Measurements from ENCODE around the gene ITGA4.

ITGA4 gene

DNA sequence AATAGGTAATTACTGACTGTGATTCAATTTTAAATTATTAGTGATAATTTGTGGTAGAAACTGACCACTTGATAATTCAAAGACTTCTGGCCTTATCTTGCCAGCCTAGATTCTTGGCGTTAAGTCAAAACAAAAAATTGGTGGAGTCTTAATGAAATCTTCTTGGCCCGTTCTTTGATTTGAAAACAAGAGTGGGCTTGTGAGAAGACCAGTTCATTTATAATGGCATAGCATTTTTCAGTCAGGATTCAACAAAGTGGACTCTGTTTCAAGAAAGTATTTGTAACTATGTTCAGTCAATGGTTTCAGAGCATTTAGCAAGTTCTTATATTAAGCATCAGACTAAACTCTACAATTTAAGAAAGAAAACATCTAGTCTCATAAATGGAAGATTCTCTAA is 26.0 kb downstream of the ITGA4 start:
- TF ChIP-seq ZFP30 (CRISPR knock-in tag; IDR thresholded peaks at IDR 0.05): no peak
- TF ChIP-seq, protein P1, sequence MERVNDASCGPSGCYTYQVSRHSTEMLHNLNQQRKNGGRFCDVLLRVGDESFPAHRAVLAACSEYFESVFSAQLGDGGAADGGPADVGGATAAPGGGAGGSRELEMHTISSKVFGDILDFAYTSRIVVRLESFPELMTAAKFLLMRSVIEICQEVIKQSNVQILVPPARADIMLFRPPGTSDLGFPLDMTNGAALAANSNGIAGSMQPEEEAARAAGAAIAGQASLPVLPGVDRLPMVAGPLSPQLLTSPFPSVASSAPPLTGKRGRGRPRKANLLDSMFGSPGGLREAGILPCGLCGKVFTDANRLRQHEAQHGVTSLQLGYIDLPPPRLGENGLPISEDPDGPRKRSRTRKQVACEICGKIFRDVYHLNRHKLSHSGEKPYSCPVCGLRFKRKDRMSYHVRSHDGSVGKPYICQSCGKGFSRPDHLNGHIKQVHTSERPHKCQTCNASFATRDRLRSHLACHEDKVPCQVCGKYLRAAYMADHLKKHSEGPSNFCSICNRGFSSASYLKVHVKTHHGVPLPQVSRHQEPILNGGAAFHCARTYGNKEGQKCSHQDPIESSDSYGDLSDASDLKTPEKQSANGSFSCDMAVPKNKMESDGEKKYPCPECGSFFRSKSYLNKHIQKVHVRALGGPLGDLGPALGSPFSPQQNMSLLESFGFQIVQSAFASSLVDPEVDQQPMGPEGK (CRISPR knock-in tag; IDR thresholded peaks at IDR 0.05; ENCODE audit: borderline replicate concordance): no peak
- TF ChIP-seq TOX (CRISPR knock-in tag; IDR thresholded peaks at IDR 0.05; ENCODE audit: borderline replicate concordance): no peak
- TF ChIP-seq ARNTL (CRISPR knock-in tag; IDR thresholded peaks at IDR 0.05; ENCODE audit: borderline replicate concordance, low read depth): no peak
- TF ChIP-seq ZNF8 (CRISPR knock-in tag; IDR thresholded peaks at IDR 0.05): no peak
- TF ChIP-seq PPARA (CRISPR knock-in tag; IDR thresholded peaks at IDR 0.05; ENCODE audit: borderline replicate concordance): no peak
- TF ChIP-seq, protein P2, sequence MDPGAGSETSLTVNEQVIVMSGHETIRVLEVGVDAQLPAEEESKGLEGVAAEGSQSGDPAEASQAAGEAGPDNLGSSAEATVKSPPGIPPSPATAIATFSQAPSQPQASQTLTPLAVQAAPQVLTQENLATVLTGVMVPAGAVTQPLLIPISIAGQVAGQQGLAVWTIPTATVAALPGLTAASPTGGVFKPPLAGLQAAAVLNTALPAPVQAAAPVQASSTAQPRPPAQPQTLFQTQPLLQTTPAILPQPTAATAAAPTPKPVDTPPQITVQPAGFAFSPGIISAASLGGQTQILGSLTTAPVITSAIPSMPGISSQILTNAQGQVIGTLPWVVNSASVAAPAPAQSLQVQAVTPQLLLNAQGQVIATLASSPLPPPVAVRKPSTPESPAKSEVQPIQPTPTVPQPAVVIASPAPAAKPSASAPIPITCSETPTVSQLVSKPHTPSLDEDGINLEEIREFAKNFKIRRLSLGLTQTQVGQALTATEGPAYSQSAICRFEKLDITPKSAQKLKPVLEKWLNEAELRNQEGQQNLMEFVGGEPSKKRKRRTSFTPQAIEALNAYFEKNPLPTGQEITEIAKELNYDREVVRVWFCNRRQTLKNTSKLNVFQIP (CRISPR knock-in tag; IDR thresholded peaks at IDR 0.05; ENCODE audit: borderline replicate concordance, low read depth): no peak
- no peak for TF ChIP-seq ESRRG (CRISPR knock-in tag; IDR thresholded peaks at IDR 0.05)
- TF ChIP-seq SNAI2 (CRISPR knock-in tag; IDR thresholded peaks at IDR 0.05): no peak
- TF ChIP-seq ISL1 (CRISPR knock-in tag; IDR thresholded peaks at IDR 0.05): no peak
- ATAC-seq: no peak

DNA sequence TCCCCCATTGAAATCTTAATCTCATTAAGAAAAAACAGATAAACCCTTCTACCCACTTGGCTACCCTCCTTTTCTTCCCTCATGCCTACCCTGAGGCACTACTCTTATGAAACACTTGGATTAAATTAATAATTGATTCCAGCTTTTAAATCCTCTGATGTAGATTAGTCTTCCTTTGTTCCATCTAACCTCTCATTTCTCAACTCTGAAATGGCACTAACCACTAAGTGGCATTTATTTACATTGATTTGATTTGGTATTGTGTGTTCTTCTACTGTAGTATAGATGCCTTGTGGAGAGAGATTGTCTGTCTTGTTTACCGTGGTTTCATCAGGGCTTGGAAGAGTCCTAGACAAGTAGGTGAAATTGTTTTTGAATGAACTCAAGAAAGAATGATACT is 26.7 kb downstream of the ITGA4 start:
- no peak for TF ChIP-seq ZNF8 (CRISPR knock-in tag; IDR thresholded peaks at IDR 0.05)
- TF ChIP-seq ISL1 (CRISPR knock-in tag; IDR thresholded peaks at IDR 0.05): peak; percentile 40
- ATAC-seq: no peak

DNA sequence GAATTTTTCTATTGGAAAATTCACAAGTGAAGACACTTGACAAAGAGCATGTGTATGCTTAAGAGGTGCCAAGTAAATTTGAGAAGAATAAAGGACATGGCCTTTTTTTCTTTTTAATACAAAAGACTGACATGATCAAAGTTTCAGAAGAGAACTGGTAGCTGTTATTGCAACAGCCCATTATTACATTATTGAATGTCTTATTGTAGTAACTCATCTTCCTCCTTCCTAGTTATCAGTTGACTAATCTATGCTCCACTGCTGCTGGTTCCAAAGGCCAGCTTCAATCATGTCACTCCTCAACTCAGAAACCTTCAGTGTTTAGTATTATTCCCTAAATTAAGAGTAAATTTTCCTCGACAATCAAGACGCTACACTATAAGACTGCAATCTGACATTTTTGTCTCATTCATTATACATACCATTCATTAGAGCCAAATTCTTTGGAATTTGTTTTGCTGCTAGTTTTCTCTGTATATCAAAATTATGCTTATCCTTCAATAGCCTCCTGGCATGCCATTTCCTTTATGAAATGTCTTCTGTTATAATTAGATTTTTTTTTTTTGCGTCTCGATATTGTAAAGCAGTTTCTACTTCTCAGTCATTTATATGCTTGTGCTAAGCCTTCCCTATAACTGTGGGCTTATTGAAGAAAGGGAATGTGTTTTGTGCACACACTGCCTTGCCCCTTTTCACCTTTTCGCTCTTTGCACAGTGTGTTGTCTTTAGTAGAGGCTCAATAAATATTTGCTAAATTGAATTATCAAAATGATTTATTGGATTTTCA is 27.9 kb downstream of the ITGA4 start:
- TF ChIP-seq ZNF8 (CRISPR knock-in tag; IDR thresholded peaks at IDR 0.05) (no peak), ARNTL (CRISPR knock-in tag; IDR thresholded peaks at IDR 0.05; ENCODE audit: borderline replicate concordance, low read depth) (no peak), ZNF565 (CRISPR knock-in tag; conservative IDR thresholded peaks at IDR 0.05; ENCODE audit: low read depth) (no peak), OSR1 (CRISPR knock-in tag; IDR thresholded peaks at IDR 0.05) (no peak), GLIS3 (CRISPR knock-in tag; IDR thresholded peaks at IDR 0.05) (no peak), TOX (CRISPR knock-in tag; IDR thresholded peaks at IDR 0.05; ENCODE audit: borderline replicate concordance) (no peak), ZFP3 (CRISPR knock-in tag; IDR thresholded peaks at IDR 0.05) (no peak), TCF4 (CRISPR knock-in tag; IDR thresholded peaks at IDR 0.05; ENCODE audit: borderline replicate concordance) (no peak), PPARA (CRISPR knock-in tag; IDR thresholded peaks at IDR 0.05; ENCODE audit: borderline replicate concordance) (no peak), SNAI2 (CRISPR knock-in tag; IDR thresholded peaks at IDR 0.05) (no peak), RARB (CRISPR knock-in tag; IDR thresholded peaks at IDR 0.05) (no peak), ZC3H10 (CRISPR knock-in tag; IDR thresholded peaks at IDR 0.05) (no peak), ESRRG (CRISPR knock-in tag; IDR thresholded peaks at IDR 0.05) (no peak)
- TF ChIP-seq, protein P3, sequence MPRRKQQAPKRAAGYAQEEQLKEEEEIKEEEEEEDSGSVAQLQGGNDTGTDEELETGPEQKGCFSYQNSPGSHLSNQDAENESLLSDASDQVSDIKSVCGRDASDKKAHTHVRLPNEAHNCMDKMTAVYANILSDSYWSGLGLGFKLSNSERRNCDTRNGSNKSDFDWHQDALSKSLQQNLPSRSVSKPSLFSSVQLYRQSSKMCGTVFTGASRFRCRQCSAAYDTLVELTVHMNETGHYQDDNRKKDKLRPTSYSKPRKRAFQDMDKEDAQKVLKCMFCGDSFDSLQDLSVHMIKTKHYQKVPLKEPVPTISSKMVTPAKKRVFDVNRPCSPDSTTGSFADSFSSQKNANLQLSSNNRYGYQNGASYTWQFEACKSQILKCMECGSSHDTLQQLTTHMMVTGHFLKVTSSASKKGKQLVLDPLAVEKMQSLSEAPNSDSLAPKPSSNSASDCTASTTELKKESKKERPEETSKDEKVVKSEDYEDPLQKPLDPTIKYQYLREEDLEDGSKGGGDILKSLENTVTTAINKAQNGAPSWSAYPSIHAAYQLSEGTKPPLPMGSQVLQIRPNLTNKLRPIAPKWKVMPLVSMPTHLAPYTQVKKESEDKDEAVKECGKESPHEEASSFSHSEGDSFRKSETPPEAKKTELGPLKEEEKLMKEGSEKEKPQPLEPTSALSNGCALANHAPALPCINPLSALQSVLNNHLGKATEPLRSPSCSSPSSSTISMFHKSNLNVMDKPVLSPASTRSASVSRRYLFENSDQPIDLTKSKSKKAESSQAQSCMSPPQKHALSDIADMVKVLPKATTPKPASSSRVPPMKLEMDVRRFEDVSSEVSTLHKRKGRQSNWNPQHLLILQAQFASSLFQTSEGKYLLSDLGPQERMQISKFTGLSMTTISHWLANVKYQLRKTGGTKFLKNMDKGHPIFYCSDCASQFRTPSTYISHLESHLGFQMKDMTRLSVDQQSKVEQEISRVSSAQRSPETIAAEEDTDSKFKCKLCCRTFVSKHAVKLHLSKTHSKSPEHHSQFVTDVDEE (CRISPR knock-in tag; IDR thresholded peaks at IDR 0.05): no peak
- TF ChIP-seq, protein P4, sequence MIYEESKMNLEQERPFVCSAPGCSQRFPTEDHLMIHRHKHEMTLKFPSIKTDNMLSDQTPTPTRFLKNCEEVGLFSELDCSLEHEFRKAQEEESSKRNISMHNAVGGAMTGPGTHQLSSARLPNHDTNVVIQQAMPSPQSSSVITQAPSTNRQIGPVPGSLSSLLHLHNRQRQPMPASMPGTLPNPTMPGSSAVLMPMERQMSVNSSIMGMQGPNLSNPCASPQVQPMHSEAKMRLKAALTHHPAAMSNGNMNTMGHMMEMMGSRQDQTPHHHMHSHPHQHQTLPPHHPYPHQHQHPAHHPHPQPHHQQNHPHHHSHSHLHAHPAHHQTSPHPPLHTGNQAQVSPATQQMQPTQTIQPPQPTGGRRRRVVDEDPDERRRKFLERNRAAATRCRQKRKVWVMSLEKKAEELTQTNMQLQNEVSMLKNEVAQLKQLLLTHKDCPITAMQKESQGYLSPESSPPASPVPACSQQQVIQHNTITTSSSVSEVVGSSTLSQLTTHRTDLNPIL (CRISPR knock-in tag; IDR thresholded peaks at IDR 0.05; ENCODE audit: low read depth): no peak
- TF ChIP-seq, protein P5, sequence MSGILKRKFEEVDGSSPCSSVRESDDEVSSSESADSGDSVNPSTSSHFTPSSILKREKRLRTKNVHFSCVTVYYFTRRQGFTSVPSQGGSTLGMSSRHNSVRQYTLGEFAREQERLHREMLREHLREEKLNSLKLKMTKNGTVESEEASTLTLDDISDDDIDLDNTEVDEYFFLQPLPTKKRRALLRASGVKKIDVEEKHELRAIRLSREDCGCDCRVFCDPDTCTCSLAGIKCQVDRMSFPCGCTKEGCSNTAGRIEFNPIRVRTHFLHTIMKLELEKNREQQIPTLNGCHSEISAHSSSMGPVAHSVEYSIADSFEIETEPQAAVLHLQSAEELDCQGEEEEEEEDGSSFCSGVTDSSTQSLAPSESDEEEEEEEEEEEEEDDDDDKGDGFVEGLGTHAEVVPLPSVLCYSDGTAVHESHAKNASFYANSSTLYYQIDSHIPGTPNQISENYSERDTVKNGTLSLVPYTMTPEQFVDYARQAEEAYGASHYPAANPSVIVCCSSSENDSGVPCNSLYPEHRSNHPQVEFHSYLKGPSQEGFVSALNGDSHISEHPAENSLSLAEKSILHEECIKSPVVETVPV (CRISPR knock-in tag; IDR thresholded peaks at IDR 0.05): no peak
- TF ChIP-seq, protein P2 (CRISPR knock-in tag; IDR thresholded peaks at IDR 0.05; ENCODE audit: borderline replicate concordance, low read depth): no peak

More for the DNA sequence above, 27.9 kb downstream of the ITGA4 start:
- no peak for ATAC-seq
